HG03108 (cell line): ENCODE measurements around the gene MTSS2.

Experiments used
- ATAC-seq: cut with Tn5 transposase; IDR thresholded peaks from one replicate; pipeline ENCODE4 v1.9.1; 2021; ENCODE audit warnings: moderate library complexity; ENCODE audit not compliant: unreplicated experiment

MTSS2 gene

GRCh38 chr16:70687671-70688245, 1.9 kb upstream of the MTSS2 start:
- ATAC-seq, result no peak

GRCh38 chr16:70687102-70687511, 1.3 kb upstream of the MTSS2 start:
- no peak for ATAC-seq

- ATAC-seq, result no peak
Measured at GRCh38 chr16:70686376-70687101, 686 bp upstream of the MTSS2 start.

DNA sequence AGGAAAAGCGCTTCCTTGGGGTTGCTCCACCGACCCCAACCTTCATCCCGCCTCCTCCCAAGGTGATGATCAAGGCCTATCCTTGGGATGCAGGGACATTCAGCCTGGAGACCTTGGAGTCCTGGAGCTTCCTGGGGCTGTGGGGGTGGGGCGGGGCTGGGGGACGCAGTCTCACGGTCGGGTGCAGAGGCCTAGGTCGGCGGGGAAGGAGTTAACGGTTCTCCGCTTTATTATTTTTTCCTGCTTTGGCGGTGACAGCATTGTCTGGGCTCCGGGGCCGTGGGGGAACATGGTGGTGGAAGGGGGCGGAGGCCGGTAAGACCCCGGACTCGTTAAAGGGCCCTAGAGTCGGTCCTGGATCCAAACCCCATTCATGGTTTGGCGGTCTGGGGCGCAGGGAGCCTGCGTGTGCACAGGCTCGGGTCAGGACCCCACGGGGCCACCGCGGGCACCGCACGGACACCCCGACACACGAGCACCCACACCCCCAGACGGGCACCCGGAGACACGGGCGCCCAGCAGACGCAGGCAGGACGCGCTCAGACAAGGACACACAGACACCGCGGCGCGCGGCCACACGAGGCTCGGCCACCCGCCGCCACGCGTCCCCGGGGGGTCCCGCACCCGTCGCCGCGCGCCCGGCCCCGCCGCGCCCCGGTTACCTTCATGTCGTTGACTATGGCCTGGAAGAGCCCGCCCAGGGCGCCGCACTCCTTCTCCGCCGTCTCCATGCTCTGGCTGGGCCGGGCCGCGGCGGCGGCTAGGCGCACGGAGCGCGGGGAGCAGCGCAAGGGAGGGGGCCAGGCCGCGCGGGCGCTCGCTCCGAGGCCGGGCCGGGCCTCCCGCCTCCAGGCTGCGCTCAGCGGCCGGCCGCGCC, 554 bp downstream of the MTSS2 start:
- ATAC-seq, result no peak

DNA sequence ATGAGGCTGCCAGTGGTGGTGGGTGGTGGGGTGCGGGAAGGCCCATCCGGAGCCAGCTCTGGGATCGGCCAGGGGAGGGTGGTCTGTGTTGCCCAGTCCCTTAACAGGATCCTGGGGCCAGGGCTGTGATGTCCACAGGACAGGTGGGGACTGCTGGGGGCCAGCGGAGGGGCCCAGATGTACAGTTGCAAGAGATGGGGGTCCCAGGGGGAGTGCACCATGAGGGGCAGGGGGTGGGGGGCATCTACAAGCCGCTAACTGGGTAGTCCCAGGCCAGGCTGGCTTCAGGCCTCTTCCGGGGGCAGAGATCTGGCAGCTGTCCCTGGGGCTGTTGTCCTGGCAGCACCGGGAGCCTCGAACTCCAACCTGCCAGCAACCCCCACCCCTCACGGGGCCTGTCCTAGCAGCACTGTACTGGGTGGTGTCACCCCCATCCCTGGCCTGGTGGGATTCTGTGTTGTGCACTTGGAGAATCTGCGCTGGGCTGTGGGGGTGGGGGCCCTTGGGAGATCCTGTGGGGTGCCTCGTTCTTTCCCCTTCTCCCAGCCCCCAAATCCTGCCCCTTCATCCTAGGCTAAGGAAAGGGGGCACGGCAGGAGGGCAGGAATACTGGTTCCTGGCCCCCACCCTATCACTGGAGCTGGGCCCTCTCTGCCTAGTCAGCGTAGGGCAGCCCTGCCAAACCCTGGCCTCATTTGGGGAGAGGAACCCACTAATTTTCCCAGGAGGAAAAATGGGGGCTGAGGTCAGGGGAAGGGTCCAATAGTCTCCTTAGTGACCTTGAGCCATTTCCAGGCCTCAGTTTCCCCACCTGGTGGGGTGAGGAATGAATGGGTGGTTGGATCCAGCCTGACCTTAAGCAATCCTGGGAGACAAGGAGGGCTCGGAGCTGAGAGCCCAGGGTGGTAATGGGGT, 1.4 kb downstream of the MTSS2 start:
- ATAC-seq, result no peak

DNA sequence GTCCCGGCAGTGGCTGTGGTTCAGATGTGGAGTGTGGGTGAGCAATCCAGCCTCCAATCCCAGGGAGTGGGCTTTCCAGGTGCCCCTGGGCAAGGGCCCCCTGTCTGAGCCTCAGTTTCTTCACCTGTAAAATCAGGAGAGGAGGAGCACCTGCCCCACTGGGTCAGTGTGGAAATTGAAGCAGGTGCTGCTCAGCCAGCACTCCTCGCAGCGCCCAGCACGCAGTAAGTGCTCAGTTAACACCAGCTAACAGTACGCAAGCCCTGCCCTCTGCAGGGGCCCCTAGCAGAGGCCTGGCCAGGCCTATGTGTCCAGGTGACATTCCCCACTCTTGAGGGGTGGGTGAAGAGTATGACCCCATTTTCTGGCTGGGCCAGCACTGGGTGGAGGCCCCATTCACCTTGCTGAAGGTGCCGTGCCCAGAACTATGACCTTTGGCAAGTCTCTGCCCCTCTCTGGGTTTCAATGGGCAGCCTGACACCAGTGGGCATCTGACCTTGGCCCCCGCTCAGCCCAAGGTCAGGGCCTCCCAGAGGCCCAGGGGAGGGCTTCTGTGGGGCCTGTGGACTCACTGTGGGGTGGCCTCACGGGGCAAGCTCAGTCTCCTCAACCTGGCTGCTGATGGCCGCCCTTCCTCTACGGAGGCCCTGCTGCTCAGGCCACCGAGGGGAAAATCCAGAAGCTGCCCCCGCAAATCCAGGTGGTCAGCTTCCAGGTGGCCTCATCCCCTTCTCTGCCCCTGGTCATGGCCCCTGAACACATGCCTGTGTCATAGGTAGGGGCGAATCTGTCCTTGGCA, 2.5 kb downstream of the MTSS2 start:
- no peak for ATAC-seq

GRCh38 chr16:70682239-70683145, 3.4 kb downstream of the MTSS2 start:
- ATAC-seq, result no peak

DNA sequence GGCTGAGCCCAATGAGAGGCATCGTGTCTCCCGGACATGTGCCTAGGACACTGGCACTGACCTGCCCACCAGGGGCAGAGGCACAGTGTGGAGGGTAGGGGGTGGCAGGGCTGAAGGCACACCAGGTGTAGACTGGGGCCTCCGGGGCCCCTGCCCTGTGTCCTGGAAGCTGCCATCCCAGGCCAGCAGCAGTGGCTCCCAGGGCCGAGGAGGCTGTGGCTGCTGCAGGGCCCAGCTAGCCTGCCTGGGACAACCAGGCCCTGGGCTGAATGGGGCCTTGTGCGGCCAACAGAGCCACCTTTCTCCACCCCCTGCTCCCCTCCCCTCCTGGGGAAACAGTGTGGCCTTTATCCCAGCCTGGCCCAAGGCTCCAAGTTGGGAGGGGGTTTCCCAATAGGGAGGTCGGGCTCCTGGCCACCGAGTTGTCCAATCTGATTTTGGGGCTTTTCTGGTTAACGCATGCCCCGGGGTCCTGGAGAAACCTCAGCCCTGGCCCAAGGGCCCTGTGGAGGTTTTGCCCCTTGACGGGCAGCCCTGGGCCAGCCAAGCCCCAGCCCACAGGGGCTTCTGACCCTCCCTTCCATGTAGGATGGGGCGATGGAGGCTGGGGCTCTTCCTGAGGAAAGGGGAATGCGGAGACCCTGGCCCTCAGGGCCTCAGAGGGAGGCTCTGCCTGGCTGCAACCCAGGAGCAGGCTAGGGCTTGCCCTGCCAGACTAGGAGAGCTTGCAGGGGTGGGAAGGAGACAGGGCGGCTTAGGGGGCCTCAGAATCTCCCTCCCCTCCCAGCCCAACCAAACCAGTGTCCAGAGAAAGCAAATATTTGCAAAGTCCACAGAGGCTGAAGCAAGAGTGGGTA, 4.2 kb downstream of the MTSS2 start:
- ATAC-seq, result no peak

DNA sequence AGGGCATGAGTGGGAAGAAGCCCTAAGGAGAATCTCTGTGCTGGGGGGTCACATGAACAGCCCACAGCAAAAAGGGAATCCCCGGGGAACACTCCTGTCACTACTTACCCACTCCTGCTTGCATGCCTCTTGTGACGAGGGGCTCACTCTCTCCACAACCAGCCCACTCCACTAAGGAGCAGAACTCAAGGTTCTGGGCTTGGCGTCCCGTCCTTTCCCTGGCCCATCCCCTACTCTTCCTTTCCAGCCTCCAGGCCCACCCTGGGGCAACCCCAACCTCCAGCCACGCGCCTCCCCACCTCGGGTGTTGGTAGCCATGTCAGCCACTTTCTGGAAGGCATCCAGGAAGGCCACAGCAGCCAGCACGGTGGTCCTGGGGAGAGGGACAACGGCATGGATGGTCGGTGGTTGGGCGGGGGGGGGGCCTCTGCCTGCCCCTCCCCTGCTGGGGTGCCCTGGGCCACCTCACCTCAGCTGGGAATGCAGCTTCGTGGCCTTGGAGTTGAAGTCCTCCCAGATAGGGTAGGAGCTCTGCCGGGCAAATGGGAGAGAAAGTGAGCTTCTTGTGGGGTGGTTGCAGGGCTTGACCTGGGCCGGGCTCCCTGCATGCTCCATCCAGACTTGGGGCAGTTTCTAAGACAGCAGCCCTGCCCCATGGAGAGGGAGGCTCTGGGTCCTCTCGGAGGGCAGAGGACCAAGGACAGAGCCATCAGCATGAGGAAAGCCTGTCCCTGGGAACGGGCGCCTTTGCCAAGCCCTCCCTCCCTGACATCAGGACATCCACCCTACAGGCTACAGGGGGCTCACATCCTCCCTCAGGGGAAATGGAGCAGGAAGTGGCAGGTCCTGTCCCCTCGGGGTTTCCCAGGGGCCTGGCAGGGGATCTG, 5.1 kb downstream of the MTSS2 start:
- ATAC-seq, result no peak

DNA sequence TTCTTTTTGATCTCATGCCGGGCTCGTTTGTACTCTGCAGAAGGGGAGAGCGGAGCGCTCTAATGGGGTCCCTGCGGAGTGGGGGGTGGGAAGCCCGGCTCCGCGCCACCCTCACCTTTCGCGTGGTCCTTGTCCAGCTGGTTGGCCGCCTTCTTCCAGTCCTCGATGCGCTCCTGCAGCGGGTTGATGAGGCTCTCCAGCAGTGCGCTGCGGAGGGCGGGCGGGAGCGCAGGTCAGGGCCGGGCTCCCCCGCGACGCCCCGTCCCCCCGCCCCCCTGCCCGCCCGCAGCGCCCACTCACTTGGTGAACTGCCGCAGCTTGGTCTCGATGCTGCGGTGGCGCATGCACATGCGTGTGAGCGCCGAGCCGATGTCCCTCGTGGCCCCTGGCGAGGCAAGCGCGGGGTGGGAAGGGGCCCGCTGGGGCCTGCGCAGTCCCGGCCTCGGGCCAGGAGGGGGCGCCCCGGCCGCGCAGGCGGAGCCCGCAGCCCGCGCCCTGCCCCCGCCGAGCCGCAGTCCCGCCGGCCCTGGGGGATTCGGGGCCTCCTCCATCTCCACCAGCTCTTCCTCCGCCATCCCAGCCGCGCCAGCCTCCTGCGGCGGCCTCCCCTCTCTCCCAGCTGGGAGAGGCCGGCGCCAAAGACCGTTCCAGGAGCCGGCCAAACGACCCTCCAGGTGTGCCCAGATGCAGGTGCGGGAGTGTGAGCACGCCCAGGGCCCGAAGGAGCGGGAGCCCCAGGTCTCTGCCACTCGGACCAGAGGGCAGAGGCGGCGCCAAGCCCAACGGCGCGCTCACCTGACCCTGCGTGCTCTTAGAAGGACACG, 6.0 kb downstream of the MTSS2 start:
- ATAC-seq, result no peak

GRCh38 chr16:70678898-70679670, 6.8 kb downstream of the MTSS2 start:
- ATAC-seq, result no peak

- ATAC-seq, result no peak
Measured at GRCh38 chr16:70678121-70678897, 7.5 kb downstream of the MTSS2 start.

GRCh38 chr16:70677499-70678120, 8.2 kb downstream of the MTSS2 start:
- no peak for ATAC-seq
